HepG2 (cell line): ENCODE results near the gene ANAPC16. TPM values are rescaled to one million over a fixed set of nuclear protein-coding genes. Genes with fewer than 3 reads are reported as not detected.

ENCODE experiments used
- MEIS2 ChIP-seq: sonication (generic); formaldehyde crosslinking; IDR thresholded peaks from 2 replicates; pipeline ENCODE4 v1.9.0; 2021; ENCODE audit warnings: mild to moderate bottlenecking, missing genetic modification reagents
- NR3C1 ChIP-seq: sonication (generic); formaldehyde crosslinking; IDR thresholded peaks from 2 replicates; pipeline ENCODE4 v1.4.0; 2020; ENCODE audit warnings: missing genetic modification reagents
- PHF20 ChIP-seq: sonication (generic); formaldehyde crosslinking; IDR thresholded peaks from 2 replicates; pipeline ENCODE4 v1.5.0; 2020; ENCODE audit warnings: mild to moderate bottlenecking, missing genetic modification reagents
- POGZ ChIP-seq: sonication (generic); formaldehyde crosslinking; IDR thresholded peaks from 2 replicates; pipeline ENCODE4 v1.4.0; 2020; ENCODE audit warnings: mild to moderate bottlenecking, missing genetic modification reagents
- TBP ChIP-seq: sonication (generic); formaldehyde crosslinking; IDR thresholded peaks from 2 replicates; pipeline ENCODE4 v1.5.0; 2020; ENCODE audit warnings: missing genetic modification reagents
- TCF7L2 ChIP-seq: IDR thresholded peaks from 2 replicates; pipeline ENCODE4 v1.6.1; 2011; ENCODE audit warnings: mild to moderate bottlenecking, low read depth, low read length, moderate library complexity
- TERF1 ChIP-seq: sonication (generic); formaldehyde crosslinking; IDR thresholded peaks from 2 replicates; pipeline ENCODE4 v1.8.0; 2022; ENCODE audit warnings: mild to moderate bottlenecking, missing genetic modification reagents, moderate library complexity
- ZFAT ChIP-seq: sonication (generic); formaldehyde crosslinking; conservative IDR thresholded peaks from 2 replicates; pipeline ENCODE4 v1.8.1; 2023; ENCODE audit warnings: missing genetic modification reagents, inconsistent platforms
- ZNF264 ChIP-seq: sonication (generic); formaldehyde crosslinking; IDR thresholded peaks from 2 replicates; pipeline ENCODE4 v1.4.0; 2020; ENCODE audit warnings: missing genetic modification reagents
- ZNF274 ChIP-seq: sonication (generic); formaldehyde crosslinking; IDR thresholded peaks from 2 replicates; pipeline ENCODE4 v1.5.1; 2020; ENCODE audit warnings: mild to moderate bottlenecking, missing genetic modification reagents
- ZNF367 ChIP-seq: sonication (generic); formaldehyde crosslinking; IDR thresholded peaks from 2 replicates; pipeline ENCODE4 v1.4.0; 2020; ENCODE audit warnings: missing genetic modification reagents, borderline replicate concordance
- ZNF382 ChIP-seq: sonication (generic); formaldehyde crosslinking; IDR thresholded peaks from 2 replicates; pipeline ENCODE4 v1.5.0; 2020; ENCODE audit warnings: missing genetic modification reagents, mild to moderate bottlenecking, borderline replicate concordance
- ZNF598 ChIP-seq: sonication (generic); formaldehyde crosslinking; IDR thresholded peaks from 2 replicates; pipeline ENCODE4 v1.5.1; 2020; ENCODE audit warnings: mild to moderate bottlenecking, missing genetic modification reagents, borderline replicate concordance
- ZNF652 ChIP-seq: IDR thresholded peaks from 2 replicates; pipeline ENCODE4 v1.6.1; 2016; ENCODE audit warnings: low read depth, borderline replicate concordance
- ZNF83 ChIP-seq: sonication (generic); formaldehyde crosslinking; IDR thresholded peaks from 2 replicates; pipeline ENCODE4 v1.4.0; 2020; ENCODE audit warnings: missing genetic modification reagents, mild to moderate bottlenecking, borderline replicate concordance
- polyA plus RNA-seq, 8 experiments: library from polyadenylated mRNA; depleted of rRNA in 3 of 8; stranded (reverse) in 7 of 8; unstranded in 1 of 8; fragments of >200 nt; fragmentation: Illumina TruSeq in 4 of 8; extraction: Trizol in 4 of 8; gene quantifications; 2 replicates each; pipeline versions ENCODE4 v1.2.1 to v1.2.3, GENCODE V29; 2011 to 2016; ENCODE audit warnings: low read depth in 4 of 8, missing spikeins in 1 of 8, mixed read lengths in 1 of 8; ENCODE audit not compliant: insufficient read depth in 1 of 8
- total RNA-seq, 5 experiments: library from RNA; depleted of rRNA; stranded (reverse); fragments of >200 nt; fragmentation: Illumina TruSeq; extraction: Trizol; gene quantifications; 2 replicates each; pipeline ENCODE4 v1.2.3, GENCODE V29; 2016; ENCODE audit warnings: low read depth in 1 of 5
- TF ChIP-seq, protein P1 (sequence below): sonication (generic); formaldehyde crosslinking; IDR thresholded peaks from 2 replicates; pipeline ENCODE4 v1.8.1; 2022; ENCODE audit warnings: low read depth, mild to moderate bottlenecking, missing genetic modification reagents
- TF ChIP-seq, protein P2 (sequence below): sonication (generic); formaldehyde crosslinking; IDR thresholded peaks from 2 replicates; pipeline ENCODE4 v1.4.0; 2020; ENCODE audit warnings: missing genetic modification reagents
- TF ChIP-seq, protein P3 (sequence below): IDR thresholded peaks from 2 replicates; pipeline ENCODE4 v1.6.1; 2016
- TF ChIP-seq, protein P4 (sequence below): sonication (generic); formaldehyde crosslinking; IDR thresholded peaks from 2 replicates; pipeline ENCODE4 v1.4.0; 2020; ENCODE audit warnings: missing genetic modification reagents
- TF ChIP-seq, protein P5 (sequence below): sonication (generic); formaldehyde crosslinking; IDR thresholded peaks from 2 replicates; pipeline ENCODE4 v1.5.1; 2020; ENCODE audit warnings: missing genetic modification reagents, mild to moderate bottlenecking, borderline replicate concordance

ANAPC16 gene
- total and polyA plus RNA-seq, 2 of the 13 experiments (the other 11 are each of a cell fraction or from before 2014, with no cell fraction given), result 74.8 to 89.4 TPM

- TF ChIP-seq TBP (no peak), ZNF382 (no peak), ZNF264 (peak; percentile 89; the same call in 1 of the 2 replicates), ZFAT (CRISPR knock-in tag) (no peak; the same call in 1 of the 2 replicates), ZNF598 (CRISPR knock-in tag) (no peak), TCF7L2 (no peak), PHF20 (CRISPR knock-in tag) (0 out of 2 replicates have a peak, but pooled peaks have one; percentile 31), TERF1 (CRISPR knock-in tag) (peak; percentile 35; the same call in 1 of the 2 replicates), POGZ (CRISPR knock-in tag) (peak; percentile 52; the same call in 1 of the 2 replicates), MEIS2 (CRISPR knock-in tag) (peak; percentile 83; the same call in 1 of the 2 replicates), ZNF83 (no peak; the same call in 1 of the 2 replicates), NR3C1 (no peak), ZNF367 (CRISPR knock-in tag) (peak; percentile 58; the same call in 1 of the 2 replicates), ZNF652 (CRISPR knock-in tag) (no peak; the same call in 1 of the 2 replicates), ZNF274 (CRISPR knock-in tag) (no peak)
- TF ChIP-seq, protein P1, sequence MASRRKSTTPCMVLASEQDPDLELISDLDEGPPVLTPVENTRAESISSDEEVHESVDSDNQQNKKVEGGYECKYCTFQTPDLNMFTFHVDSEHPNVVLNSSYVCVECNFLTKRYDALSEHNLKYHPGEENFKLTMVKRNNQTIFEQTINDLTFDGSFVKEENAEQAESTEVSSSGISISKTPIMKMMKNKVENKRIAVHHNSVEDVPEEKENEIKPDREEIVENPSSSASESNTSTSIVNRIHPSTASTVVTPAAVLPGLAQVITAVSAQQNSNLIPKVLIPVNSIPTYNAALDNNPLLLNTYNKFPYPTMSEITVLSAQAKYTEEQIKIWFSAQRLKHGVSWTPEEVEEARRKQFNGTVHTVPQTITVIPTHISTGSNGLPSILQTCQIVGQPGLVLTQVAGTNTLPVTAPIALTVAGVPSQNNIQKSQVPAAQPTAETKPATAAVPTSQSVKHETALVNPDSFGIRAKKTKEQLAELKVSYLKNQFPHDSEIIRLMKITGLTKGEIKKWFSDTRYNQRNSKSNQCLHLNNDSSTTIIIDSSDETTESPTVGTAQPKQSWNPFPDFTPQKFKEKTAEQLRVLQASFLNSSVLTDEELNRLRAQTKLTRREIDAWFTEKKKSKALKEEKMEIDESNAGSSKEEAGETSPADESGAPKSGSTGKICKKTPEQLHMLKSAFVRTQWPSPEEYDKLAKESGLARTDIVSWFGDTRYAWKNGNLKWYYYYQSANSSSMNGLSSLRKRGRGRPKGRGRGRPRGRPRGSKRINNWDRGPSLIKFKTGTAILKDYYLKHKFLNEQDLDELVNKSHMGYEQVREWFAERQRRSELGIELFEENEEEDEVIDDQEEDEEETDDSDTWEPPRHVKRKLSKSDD (CRISPR knock-in tag), result peak; percentile 84
- TF ChIP-seq, protein P2, sequence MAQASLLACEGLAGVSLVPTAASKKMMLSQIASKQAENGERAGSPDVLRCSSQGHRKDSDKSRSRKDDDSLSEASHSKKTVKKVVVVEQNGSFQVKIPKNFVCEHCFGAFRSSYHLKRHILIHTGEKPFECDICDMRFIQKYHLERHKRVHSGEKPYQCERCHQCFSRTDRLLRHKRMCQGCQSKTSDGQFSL, result peak; percentile 75; the same call in 1 of the 2 replicates
- TF ChIP-seq, protein P3, sequence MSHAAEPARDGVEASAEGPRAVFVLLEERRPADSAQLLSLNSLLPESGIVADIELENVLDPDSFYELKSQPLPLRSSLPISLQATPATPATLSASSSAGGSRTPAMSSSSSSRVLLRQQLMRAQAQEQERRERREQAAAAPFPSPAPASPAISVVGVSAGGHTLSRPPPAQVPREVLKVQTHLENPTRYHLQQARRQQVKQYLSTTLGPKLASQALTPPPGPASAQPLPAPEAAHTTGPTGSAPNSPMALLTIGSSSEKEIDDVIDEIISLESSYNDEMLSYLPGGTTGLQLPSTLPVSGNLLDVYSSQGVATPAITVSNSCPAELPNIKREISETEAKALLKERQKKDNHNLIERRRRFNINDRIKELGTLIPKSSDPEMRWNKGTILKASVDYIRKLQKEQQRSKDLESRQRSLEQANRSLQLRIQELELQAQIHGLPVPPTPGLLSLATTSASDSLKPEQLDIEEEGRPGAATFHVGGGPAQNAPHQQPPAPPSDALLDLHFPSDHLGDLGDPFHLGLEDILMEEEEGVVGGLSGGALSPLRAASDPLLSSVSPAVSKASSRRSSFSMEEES (CRISPR knock-in tag), result peak; percentile 74
- TF ChIP-seq, protein P4, sequence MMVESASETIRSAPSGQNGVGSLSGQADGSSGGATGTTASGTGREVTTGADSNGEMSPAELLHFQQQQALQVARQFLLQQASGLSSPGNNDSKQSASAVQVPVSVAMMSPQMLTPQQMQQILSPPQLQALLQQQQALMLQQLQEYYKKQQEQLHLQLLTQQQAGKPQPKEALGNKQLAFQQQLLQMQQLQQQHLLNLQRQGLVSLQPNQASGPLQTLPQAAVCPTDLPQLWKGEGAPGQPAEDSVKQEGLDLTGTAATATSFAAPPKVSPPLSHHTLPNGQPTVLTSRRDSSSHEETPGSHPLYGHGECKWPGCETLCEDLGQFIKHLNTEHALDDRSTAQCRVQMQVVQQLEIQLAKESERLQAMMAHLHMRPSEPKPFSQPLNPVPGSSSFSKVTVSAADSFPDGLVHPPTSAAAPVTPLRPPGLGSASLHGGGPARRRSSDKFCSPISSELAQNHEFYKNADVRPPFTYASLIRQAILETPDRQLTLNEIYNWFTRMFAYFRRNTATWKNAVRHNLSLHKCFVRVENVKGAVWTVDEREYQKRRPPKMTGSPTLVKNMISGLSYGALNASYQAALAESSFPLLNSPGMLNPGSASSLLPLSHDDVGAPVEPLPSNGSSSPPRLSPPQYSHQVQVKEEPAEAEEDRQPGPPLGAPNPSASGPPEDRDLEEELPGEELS (CRISPR knock-in tag), result peak; percentile 72
- TF ChIP-seq, protein P5, sequence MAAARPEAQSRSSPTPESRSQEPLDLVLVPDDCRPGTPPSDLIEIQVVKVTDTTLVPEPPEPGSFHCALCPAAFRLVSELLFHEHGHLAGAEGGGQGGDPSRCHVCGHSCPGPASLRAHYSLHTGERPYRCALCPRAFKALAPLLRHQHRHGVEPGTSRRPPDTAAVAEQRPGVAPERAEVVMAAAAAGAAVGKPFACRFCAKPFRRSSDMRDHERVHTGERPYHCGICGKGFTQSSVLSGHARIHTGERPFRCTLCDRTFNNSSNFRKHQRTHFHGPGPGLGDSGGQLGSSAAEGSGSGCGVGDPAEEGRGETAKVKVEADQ (CRISPR knock-in tag), result 0 out of 2 replicates have a peak, but pooled peaks have one; percentile 28
Measured at GRCh38 chr10:72273410-72274212, 57.8 kb downstream of the ANAPC16 start, which contains the start of gene DDIT4 (continued).
